ENCODE data around the gene AGAP3. TPM values are rescaled to one million over a fixed set of nuclear protein-coding genes. Genes with fewer than 3 reads are reported as not detected.
A peak's percentile ranks its signal among the peaks of the same experiment; 100 is the strongest.

AGAP3 gene
- total RNA-seq, 2 donors from 2014 or later, result 45.6 to 53.0 TPM

- Mint-ChIP-seq H3K4me3 (no peak overlapping the region), H3K27me3 (peaks cover 10% of the 10 kb centered on the region), H3K36me3 (ENCODE audit: low read depth) (peaks cover 11% of the 10 kb centered on the region), H3K4me1 (peaks cover 9% of the 10 kb centered on the region), H3K27ac (no peak overlapping the region)
- DNase-seq (peak in 1 of 3 donors; percentile 4), ATAC-seq (no peak)
- no peaks in the 10 kb centered on the region for H3K9me3 ChIP-seq (ENCODE audit: control insufficient read depth, low read length, poor library complexity, severe bottlenecking)
Measured at GRCh38 chr7:151142686-151143040, 56.4 kb downstream of the AGAP3 start.

- no peaks in the 10 kb centered on the region for H3K9me3 ChIP-seq (ENCODE audit: control insufficient read depth, low read length, poor library complexity, severe bottlenecking)
- Mint-ChIP-seq H3K36me3 (ENCODE audit: low read depth) (peaks cover 11% of the 10 kb centered on the region), H3K27me3 (peaks cover 16% of the 10 kb centered on the region), H3K27ac (no peak overlapping the region), H3K4me3 (no peak overlapping the region), H3K4me1 (peaks cover 9% of the 10 kb centered on the region)
- no peak for ATAC-seq
- peak in 1 of 3 donors; percentile 2 for DNase-seq
Measured at GRCh38 chr7:151143261-151144015, 57.2 kb downstream of the AGAP3 start.

- H3K27ac Mint-ChIP-seq, result no peak overlapping the region
Measured at GRCh38 chr7:151144387-151144786, 58.1 kb downstream of the AGAP3 start.

GRCh38 chr7:151146761-151147160, 60.5 kb downstream of the AGAP3 start:
- ATAC-seq, result no peak
- peaks cover 4% of the 10 kb centered on the region for H3K4me1 Mint-ChIP-seq
- H3K36me3 Mint-ChIP-seq (ENCODE audit: low read depth), result peaks cover 11% of the 10 kb centered on the region

More at GRCh38 chr7:151144387-151144786, 58.1 kb downstream of the AGAP3 start:
- peaks cover 11% of the 10 kb centered on the region for H3K36me3 Mint-ChIP-seq (ENCODE audit: low read depth)
- peaks cover 24% of the 10 kb centered on the region for H3K27me3 Mint-ChIP-seq
- ATAC-seq (no peak), DNase-seq (no peak)
- no peak overlapping the region for H3K4me3 Mint-ChIP-seq
- no peaks in the 10 kb centered on the region for H3K9me3 ChIP-seq (ENCODE audit: control insufficient read depth, low read length, poor library complexity, severe bottlenecking)
- peaks cover 4% of the 10 kb centered on the region for H3K4me1 Mint-ChIP-seq

GRCh38 chr7:151148319-151149259, 62.3 kb downstream of the AGAP3 start:
- DNase-seq, result peak in 1 of 3 donors; percentile 1
- no peak overlapping the region for H3K4me3 Mint-ChIP-seq
- peaks cover 32% of the 10 kb centered on the region for H3K27me3 Mint-ChIP-seq
- H3K4me1 Mint-ChIP-seq, result peaks cover 4% of the 10 kb centered on the region
- no peaks in the 10 kb centered on the region for H3K9me3 ChIP-seq (ENCODE audit: control insufficient read depth, low read length, poor library complexity, severe bottlenecking)
- no peak for ATAC-seq
- H3K36me3 Mint-ChIP-seq (ENCODE audit: low read depth), result peaks cover 7% of the 10 kb centered on the region
- no peak overlapping the region for H3K27ac Mint-ChIP-seq

More at GRCh38 chr7:151146761-151147160, 60.5 kb downstream of the AGAP3 start:
- peak in 1 of 3 donors; percentile 0 for DNase-seq
- Mint-ChIP-seq H3K4me3 (no peak overlapping the region), H3K27me3 (peaks cover 32% of the 10 kb centered on the region), H3K27ac (no peak overlapping the region)
- no peaks in the 10 kb centered on the region for H3K9me3 ChIP-seq (ENCODE audit: control insufficient read depth, low read length, poor library complexity, severe bottlenecking)

- no peak for DNase-seq
- no peak for ATAC-seq
- H3K4me1 Mint-ChIP-seq, result peaks cover 4% of the 10 kb centered on the region
- H3K27me3 Mint-ChIP-seq, result peaks cover 43% of the 10 kb centered on the region
- no peaks in the 10 kb centered on the region for H3K9me3 ChIP-seq (ENCODE audit: control insufficient read depth, low read length, poor library complexity, severe bottlenecking)
- H3K27ac Mint-ChIP-seq, result no peak overlapping the region
- no peak overlapping the region for H3K4me3 Mint-ChIP-seq
- H3K36me3 Mint-ChIP-seq (ENCODE audit: low read depth), result peaks cover 2% of the 10 kb centered on the region
Measured at GRCh38 chr7:151150388-151150787, 64.1 kb downstream of the AGAP3 start.

- ATAC-seq, result no peak
- no peaks in the 10 kb centered on the region for H3K4me1 Mint-ChIP-seq
Measured at GRCh38 chr7:151152643-151153513, 66.6 kb downstream of the AGAP3 start.

GRCh38 chr7:151157645-151158329, 71.5 kb downstream of the AGAP3 start:
- H3K36me3 Mint-ChIP-seq (ENCODE audit: low read depth), result peaks cover 5% of the 10 kb centered on the region
- peaks cover 24% of the 10 kb centered on the region for H3K27me3 Mint-ChIP-seq
- no peak for DNase-seq
- no peaks in the 10 kb centered on the region for H3K9me3 ChIP-seq (ENCODE audit: control insufficient read depth, low read length, poor library complexity, severe bottlenecking)
- no peak for ATAC-seq
- no peak overlapping the region for H3K27ac Mint-ChIP-seq
- no peaks in the 10 kb centered on the region for H3K4me1 Mint-ChIP-seq
- H3K4me3 Mint-ChIP-seq, result no peak overlapping the region

More at GRCh38 chr7:151152643-151153513, 66.6 kb downstream of the AGAP3 start:
- peaks cover 44% of the 10 kb centered on the region for H3K27me3 Mint-ChIP-seq
- H3K36me3 Mint-ChIP-seq (ENCODE audit: low read depth), result peaks cover 5% of the 10 kb centered on the region
- no peak overlapping the region for H3K4me3 Mint-ChIP-seq
- H3K9me3 ChIP-seq (ENCODE audit: control insufficient read depth, low read length, poor library complexity, severe bottlenecking), result no peaks in the 10 kb centered on the region
- H3K27ac Mint-ChIP-seq, result no peak overlapping the region
- peak in 1 of 3 donors; percentile 0 for DNase-seq

- no peak overlapping the region for H3K4me3 Mint-ChIP-seq
- H3K4me1 Mint-ChIP-seq, result peaks cover 4% of the 10 kb centered on the region
- DNase-seq, result no peak
- H3K9me3 ChIP-seq (ENCODE audit: control insufficient read depth, low read length, poor library complexity, severe bottlenecking), result no peaks in the 10 kb centered on the region
- peaks cover under 1% of the 10 kb centered on the region for H3K27me3 Mint-ChIP-seq
- no peak overlapping the region for H3K27ac Mint-ChIP-seq
- no peak for ATAC-seq
- peaks cover 4% of the 10 kb centered on the region for H3K36me3 Mint-ChIP-seq (ENCODE audit: low read depth)
Measured at GRCh38 chr7:151161757-151162156, 75.5 kb downstream of the AGAP3 start.

- Mint-ChIP-seq H3K4me1 (peaks cover 14% of the 10 kb centered on the region), H3K4me3 (peak overlapping the region; percentile 76), H3K27ac (no peak overlapping the region), H3K27me3 (peaks cover 31% of the 10 kb centered on the region), H3K36me3 (ENCODE audit: low read depth) (peaks cover 7% of the 10 kb centered on the region)
- no peak for ATAC-seq
- H3K9me3 ChIP-seq (ENCODE audit: control insufficient read depth, low read length, poor library complexity, severe bottlenecking), result no peaks in the 10 kb centered on the region
- no peak for DNase-seq
Measured at GRCh38 chr7:151166629-151167196, 80.4 kb downstream of the AGAP3 start.

GRCh38 chr7:151167197-151167961, 81.1 kb downstream of the AGAP3 start, which contains the start of gene GBX1:
TSS of gene GBX1 (minus strand) at chr7:151167694. CDS start at chr7:151167548, 146 bp downstream.
- Mint-ChIP-seq H3K4me3 (peak within 1 kb of the TSS; percentile 92), H3K27ac (peak within 1 kb of the TSS; percentile 9), H3K4me1 (peaks cover 16% of the 10 kb centered on the region), H3K36me3 (ENCODE audit: low read depth) (peaks cover 7% of the 10 kb centered on the region), H3K27me3 (peaks cover 33% of the 10 kb centered on the region)
- ATAC-seq, result peak; percentile 54
- DNase-seq, result no peak
- no peaks in the 10 kb centered on the region for H3K9me3 ChIP-seq (ENCODE audit: control insufficient read depth, low read length, poor library complexity, severe bottlenecking)

Measured in T-helper 17 cell (primary cell).